ENCODE data around the gene SGCE. TPM values are rescaled to one million over a fixed set of nuclear protein-coding genes. Genes with fewer than 3 reads are reported as not detected.

Gene SGCE
- total RNA-seq, 3 donors from 2014 or later, result 90.7 to 107 (median 92.2) TPM

GRCh38 chr7:94559972-94560371 lies 96.0 kb downstream of the SGCE start:
- TF ChIP-seq POLR2AphosphoS5 (IDR thresholded peaks at IDR 0.05), result no peak
- TF ChIP-seq POLR2A (IDR thresholded peaks at IDR 0.05), result no peak
- TF ChIP-seq CTCF (IDR thresholded peaks at IDR 0.05), result no peak
- Histone ChIP-seq H3K27me3 (no peaks in the 10 kb centered on the region), H3K36me3 (no peaks in the 10 kb centered on the region), H3K9me3 (no peaks in the 10 kb centered on the region), H3K4me1 (no peaks in the 10 kb centered on the region), H3K27ac (no peak overlapping the region), H3K4me3 (no peak overlapping the region)
- DNase-seq (ENCODE audit: low spot score in 2 of 2), result no peak
- intact Hi-C loops (cut with DNase I; ENCODE audit: low total_unique reads), result loop anchor here (10.0 kb wide), 1 partner anchor 525 kb away; no protein-coding TSS in a partner anchor

- Histone ChIP-seq H3K27ac (no peak overlapping the region), H3K9me3 (no peaks in the 10 kb centered on the region), H3K4me3 (no peak overlapping the region), H3K27me3 (no peaks in the 10 kb centered on the region), H3K4me1 (no peaks in the 10 kb centered on the region), H3K36me3 (no peaks in the 10 kb centered on the region)
- TF ChIP-seq CTCF (IDR thresholded peaks at IDR 0.05) (no peak), POLR2AphosphoS5 (IDR thresholded peaks at IDR 0.05) (no peak), POLR2A (IDR thresholded peaks at IDR 0.05) (no peak)
- intact Hi-C loops (cut with DNase I; ENCODE audit: low total_unique reads), result no loop called here
- DNase-seq (ENCODE audit: low spot score in 2 of 2), result no peak
Observed at GRCh38 chr7:94557215-94557614, 98.7 kb downstream of the SGCE start.

GRCh38 chr7:94556028-94556427 lies 99.9 kb downstream of the SGCE start:
- Histone ChIP-seq H3K4me1 (no peaks in the 10 kb centered on the region), H3K27ac (no peak overlapping the region), H3K36me3 (no peaks in the 10 kb centered on the region), H3K9me3 (no peaks in the 10 kb centered on the region), H3K4me3 (no peak overlapping the region), H3K27me3 (no peaks in the 10 kb centered on the region)
- TF ChIP-seq POLR2AphosphoS5 (IDR thresholded peaks at IDR 0.05), result no peak
- TF ChIP-seq CTCF (IDR thresholded peaks at IDR 0.05), result no peak
- no peak for TF ChIP-seq POLR2A (IDR thresholded peaks at IDR 0.05)
- no peak for DNase-seq (ENCODE audit: low spot score in 2 of 2)
- intact Hi-C loops (cut with DNase I; ENCODE audit: low total_unique reads), result no loop called here

GRCh38 chr7:94547126-94547525 lies 108.8 kb downstream of the SGCE start:
- no peaks in the 10 kb centered on the region for H3K9me3 ChIP-seq
- H3K4me1 ChIP-seq, result no peaks in the 10 kb centered on the region
- no peak overlapping the region for H3K27ac ChIP-seq
- H3K36me3 ChIP-seq, result no peaks in the 10 kb centered on the region
- H3K4me3 ChIP-seq, result no peak overlapping the region
- DNase-seq (ENCODE audit: low spot score in 2 of 2), result no peak
- no peaks in the 10 kb centered on the region for H3K27me3 ChIP-seq
- intact Hi-C loops (cut with DNase I; ENCODE audit: low total_unique reads), result no loop called here
- TF ChIP-seq POLR2AphosphoS5 (IDR thresholded peaks at IDR 0.05), result no peak
- no peak for TF ChIP-seq CTCF (IDR thresholded peaks at IDR 0.05)

- Histone ChIP-seq H3K36me3 (peaks cover 5% of the 10 kb centered on the region), H3K9me3 (no peaks in the 10 kb centered on the region), H3K4me1 (no peaks in the 10 kb centered on the region), H3K27me3 (no peaks in the 10 kb centered on the region), H3K27ac (no peak overlapping the region), H3K4me3 (no peak overlapping the region)
- intact Hi-C loops (cut with DNase I; ENCODE audit: low total_unique reads), result no loop called here
- no peak for DNase-seq (ENCODE audit: low spot score in 2 of 2)
- TF ChIP-seq POLR2AphosphoS5 (IDR thresholded peaks at IDR 0.05) (no peak), POLR2A (IDR thresholded peaks at IDR 0.05) (no peak), CTCF (IDR thresholded peaks at IDR 0.05) (no peak)
Observed at GRCh38 chr7:94540428-94540827, 115.5 kb downstream of the SGCE start.

Other genes with a start within 250 kb of the SGCE start
- gene CASD1, start 146.3 kb downstream of the SGCE start, total RNA-seq, result 10 to 100 TPM; 23.7 to 53.6 (median 27.5) TPM